Small intestine (tissue), 7 donors: ENCODE results near the gene PHC1. TPM values are rescaled to one million over a fixed set of nuclear protein-coding genes. Genes with fewer than 3 reads are reported as not detected.

Experiments
- DNase-seq, 2 donors: peaks; one replicate each; pipeline versions ENCODE4 v3.0.0 to v3.0.0-alpha.2; 2013
- FAIRE-seq: peaks from 2 replicates; lab custom pipeline; 2012; peaks lifted over from hg19 to GRCh38; lab: Jason Lieb, UNC
- H3K27ac ChIP-seq, 3 donors: one replicate each; pipeline ENCODE4 v1.5.1; 2013; ENCODE audit warnings: low read length in 2 of 3, mild to moderate bottlenecking in 2 of 3, control low read depth in 1 of 3, inconsistent platforms in 1 of 3, low read depth in 1 of 3, moderate library complexity in 1 of 3
- H3K27me3 ChIP-seq, 3 donors: one replicate each; pipeline ENCODE4 v1.6.1; 2013; ENCODE audit warnings: low read length in 3 of 3, inconsistent platforms in 1 of 3; ENCODE audit not compliant: control insufficient read depth in 3 of 3, insufficient read depth in 3 of 3
- H3K36me3 ChIP-seq, 3 donors: one replicate each; pipeline ENCODE4 v1.6.1; 2013; ENCODE audit warnings: low read length in 3 of 3, inconsistent platforms in 1 of 3, low read depth in 1 of 3, mild to moderate bottlenecking in 1 of 3, moderate library complexity in 1 of 3; ENCODE audit not compliant: control insufficient read depth in 3 of 3, insufficient read depth in 2 of 3
- H3K4me1 ChIP-seq, 3 donors: one replicate each; pipeline ENCODE4 v1.6.1; 2013; ENCODE audit warnings: low read length in 2 of 3, inconsistent platforms in 1 of 3, low read depth in 1 of 3, mild to moderate bottlenecking in 1 of 3, moderate library complexity in 1 of 3; ENCODE audit not compliant: control insufficient read depth in 3 of 3, insufficient read depth in 2 of 3
- H3K4me3 ChIP-seq, 3 donors: one replicate each; pipeline ENCODE4 v1.5.1; 2013; ENCODE audit warnings: low read length in 3 of 3, control low read depth in 1 of 3, inconsistent platforms in 1 of 3, low read depth in 1 of 3, mild to moderate bottlenecking in 1 of 3, moderate library complexity in 1 of 3
- H3K9me3 ChIP-seq, 2 donors: one replicate each; pipeline ENCODE4 v1.6.1; 2013; ENCODE audit warnings: low read depth in 1 of 2, low read length in 1 of 2; ENCODE audit not compliant: control insufficient read depth in 2 of 2, insufficient read depth in 1 of 2
- WGBS, 3 donors: extraction: QIAGEN DNeasy Blood & Tissue Kit; methylation state at CpG; one replicate each; pipeline ENCODE4 v1.1.7; 2013; 5-methylcytosine and 5-hydroxymethylcytosine counted together
- polyA plus RNA-seq, 4 donors: library from polyadenylated mRNA; stranded (reverse) in 3 of 4; unstranded in 1 of 4; fragments of 200-250 nt in 3 of 4; fragments of 120-200 nt in 1 of 4; gene quantifications; one replicate each; pipeline versions ENCODE4 v1.2.1 to v1.2.3, GENCODE V29; 2013
- donor health status: healthy with polysubstance abuse.
- donor health status: control.
- donor health status: control.
- donor health status: Bipolar disorder and iron deficiency.
- donor health status: healthy.

PHC1 gene
- polyA plus RNA-seq, 4 donors: 3.2 to 22.4 (median 7.1) TPM

- H3K27ac ChIP-seq: no peak within 1 kb of the TSS
- 73 to 91% (median 77%) methylated on average over 2 of the region's 2 CpGs for WGBS, 3 donors
- no peak for DNase-seq
- FAIRE-seq: no peak
- peaks cover 0 to 5% (median 0%) of the 10 kb centered on the region in 3 donors for H3K4me1 ChIP-seq
- H3K27me3 ChIP-seq: no peaks in the 10 kb centered on the region
- no peaks in the 10 kb centered on the region for H3K9me3 ChIP-seq
- no peaks in the 10 kb centered on the region for H3K36me3 ChIP-seq
- no peak within 1 kb of the TSS for H3K4me3 ChIP-seq
Measured at GRCh38 chr12:8989413-8989812, 75.1 kb downstream of the PHC1 start, which contains the start of gene KLRG1. Gene KLRG1, plus strand, starts transcription at chr12:8989546. Its CDS starts 90 bp downstream, at chr12:8989636.

Other genes starting within 250 kb of the PHC1 start
- gene RIMKLB, start 216.5 kb upstream of the PHC1 start, polyA plus RNA-seq: 10 to 100 TPM in 3 of 4 donors, 1 to 10 TPM in 1; 9.5 to 42.7 (median 23.9) TPM
- gene A2ML1, start 91.9 kb upstream of the PHC1 start, polyA plus RNA-seq: under 1 TPM in 2 of 4 donors, not detected in 2; 0.10 to 0.22 TPM
- 100 to 1,000 TPM in 1 of 4 donors, 10 to 100 TPM in 3; 25.9 to 169 (median 40.7) TPM for gene M6PR, start 35.1 kb downstream of the PHC1 start, polyA plus RNA-seq
- 1 to 10 TPM in 3 of 4 donors, not detected in 1; 1.4 to 1.7 (median 1.6) TPM for gene KLRG1, start 75.0 kb downstream of the PHC1 start, polyA plus RNA-seq
- gene A2M, start 201.4 kb downstream of the PHC1 start, polyA plus RNA-seq: 10 to 100 TPM in 3 of 4 donors, 1 to 10 TPM in 1; 4.7 to 93.5 (median 42.1) TPM